Fibroblast of lung (primary cell): ENCODE measurements around the gene HES1. TPM values are rescaled to one million over a fixed set of nuclear protein-coding genes. Genes with fewer than 3 reads are reported as not detected.

ENCODE experiments used
- DNase-seq, 2 donors: peaks; one replicate each; pipeline versions ENCODE4 v3.0.0 to v3.0.0-alpha.2; 2010; ENCODE audit warnings: low read depth in 2 of 2
- H2AFZ ChIP-seq: 2 replicates; pipeline ENCODE4 v1.5.1; 2012; ENCODE audit warnings: low read length, control low read depth, inconsistent platforms
- H3K27ac ChIP-seq: 2 replicates; pipeline ENCODE4 v1.5.1; 2011; ENCODE audit warnings: low read length, control low read depth; ENCODE audit not compliant: insufficient read depth
- H3K27me3 ChIP-seq: 2 replicates; pipeline ENCODE4 v1.5.1; 2011; ENCODE audit warnings: mild to moderate bottlenecking, low read length; ENCODE audit not compliant: control insufficient read depth, insufficient read depth
- H3K36me3 ChIP-seq: 2 replicates; pipeline ENCODE4 v1.5.1; 2011; ENCODE audit warnings: low read length; ENCODE audit not compliant: control insufficient read depth, insufficient read depth
- H3K4me1 ChIP-seq: 2 replicates; pipeline ENCODE4 v1.5.1; 2011; ENCODE audit warnings: low read length; ENCODE audit not compliant: control insufficient read depth, insufficient read depth; ENCODE audit errors: extremely low read depth
- H3K4me2 ChIP-seq: 2 replicates; pipeline ENCODE4 v1.5.1; 2011; ENCODE audit warnings: low read length, control low read depth; ENCODE audit not compliant: insufficient read depth; ENCODE audit errors: extremely low read depth
- H3K4me3 ChIP-seq, 4 experiments: fragments of 200-600 bp in 1 of 4; sonication (generic) in 1 of 4; replicated peaks in 1 of 4; 2 replicates each; pipeline ENCODE4 v1.5.1; 2011 to 2016; ENCODE audit warnings: low read length in 4 of 4, low read depth in 3 of 4, mild to moderate bottlenecking in 3 of 4, control low read depth in 2 of 4, inconsistent platforms in 1 of 4, mixed read lengths in 1 of 4; ENCODE audit not compliant: insufficient read depth in 1 of 4; ENCODE audit errors: control extremely low read depth in 1 of 4
- H3K79me2 ChIP-seq: 2 replicates; pipeline ENCODE4 v1.5.1; 2012; ENCODE audit warnings: mild to moderate bottlenecking, low read length, inconsistent platforms; ENCODE audit not compliant: control insufficient read depth, insufficient read depth
- H3K9ac ChIP-seq: 2 replicates; pipeline ENCODE4 v1.5.1; 2011; ENCODE audit warnings: mild to moderate bottlenecking, low read length, control low read depth; ENCODE audit not compliant: insufficient read depth
- H3K9me3 ChIP-seq: 2 replicates; pipeline ENCODE4 v1.5.1; 2012; ENCODE audit warnings: low read depth, low read length; ENCODE audit not compliant: control insufficient read depth, insufficient read depth
- H4K20me1 ChIP-seq: 2 replicates; pipeline ENCODE4 v1.5.1; 2011; ENCODE audit warnings: low read length; ENCODE audit not compliant: control insufficient read depth, insufficient read depth; ENCODE audit errors: extremely low read depth
- EZH2 ChIP-seq: IDR thresholded peaks from 2 replicates; pipeline ENCODE4 v1.5.1; 2012; ENCODE audit warnings: low read length, control low read depth, mild to moderate bottlenecking; ENCODE audit errors: missing control alignments
- polyA plus RNA-seq, 2 donors: library from polyadenylated mRNA; depleted of rRNA in 1 of 2; stranded (reverse) in 1 of 2; unstranded in 1 of 2; fragments of >200 nt; gene quantifications; 2 replicates each; pipeline ENCODE4 v1.2.1, GENCODE V29; 2011 to 2012; ENCODE audit warnings: missing spikeins in 1 of 2
- total RNA-seq: library from RNA; depleted of rRNA; stranded (reverse); fragments of >200 nt; gene quantifications from 2 replicates; pipeline ENCODE4 v1.2.1, GENCODE V29; 2014
- TF ChIP-seq, protein P1 (sequence below), 2 donors: IDR thresholded peaks in 1 of 2; conservative IDR thresholded peaks in 1 of 2; 1 replicate in 1 of 2; 2 replicates in 1 of 2; pipeline ENCODE4 v1.5.1; 2011 to 2012; ENCODE audit warnings: low read length in 2 of 2, control low read depth in 1 of 2, inconsistent platforms in 1 of 2, low read depth in 1 of 2, mild to moderate bottlenecking in 1 of 2

HES1 gene
- total and polyA plus RNA-seq, 2 donors (not counting 1 experiment from before 2014, with no cell fraction given) = 0.17 to 1.2 TPM

DNA sequence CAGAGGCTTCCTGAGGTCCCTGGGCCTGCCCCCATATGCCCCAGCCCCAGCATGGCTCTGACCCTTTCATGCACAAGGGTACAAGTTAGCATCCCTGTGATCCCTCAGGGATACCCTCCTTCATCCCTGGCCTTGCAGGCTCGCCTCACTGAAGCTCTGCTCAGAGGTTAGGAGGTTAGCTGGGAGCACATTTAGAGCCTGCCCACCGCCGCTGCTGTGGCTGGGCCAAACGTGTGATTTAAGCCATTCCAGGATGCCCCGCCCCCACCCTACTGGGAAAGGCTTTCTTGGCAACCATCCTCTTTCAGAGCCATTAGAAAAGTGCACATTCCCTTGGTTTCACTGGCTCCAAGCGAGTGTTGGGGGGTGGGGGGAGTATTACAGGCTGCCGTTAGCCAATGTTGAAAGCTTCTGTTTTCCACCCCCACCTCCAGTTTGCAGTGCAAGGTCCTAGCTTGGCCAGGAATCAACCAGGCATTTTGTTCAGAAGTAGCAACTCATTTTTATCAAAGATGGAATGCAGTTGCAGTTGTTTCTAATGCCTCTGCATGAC, 6.3 kb upstream of the HES1 start:
- DNase-seq = peak in 1 of 2 donors; percentile 87

DNA sequence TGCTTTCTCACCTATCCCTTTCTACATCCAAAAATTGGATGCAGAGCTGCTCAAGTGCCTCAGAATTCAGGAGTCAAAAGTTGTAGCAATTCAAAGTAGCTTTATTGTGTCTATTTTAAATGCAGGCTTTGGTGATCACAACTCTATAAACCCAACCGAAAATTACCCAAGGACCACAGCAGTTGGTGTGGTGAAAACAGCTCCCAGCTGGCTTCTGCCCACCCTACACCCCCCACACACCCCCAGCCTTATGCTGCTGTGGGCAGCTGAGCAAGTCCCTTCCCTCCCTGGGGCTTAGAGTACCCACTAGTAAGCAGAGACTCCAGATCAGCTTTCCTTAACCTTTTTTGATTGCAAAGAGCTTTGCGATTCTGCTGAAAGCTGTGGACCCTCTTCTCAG, 5.8 kb upstream of the HES1 start:
- H4K20me1 ChIP-seq = no peaks in the 10 kb centered on the region
- no peak for DNase-seq
- no peak overlapping the region for H3K27ac ChIP-seq
- no peak overlapping the region for H2AFZ ChIP-seq
- no peak overlapping the region for H3K4me2 ChIP-seq
- peaks cover 1% of the 10 kb centered on the region for H3K4me1 ChIP-seq
- no peaks in the 10 kb centered on the region for H3K36me3 ChIP-seq
- no peak overlapping the region for H3K4me3 ChIP-seq
- no peaks in the 10 kb centered on the region for H3K79me2 ChIP-seq
- H3K9me3 ChIP-seq = no peaks in the 10 kb centered on the region
- TF ChIP-seq EZH2 = peak; percentile 56
- TF ChIP-seq, protein P1, sequence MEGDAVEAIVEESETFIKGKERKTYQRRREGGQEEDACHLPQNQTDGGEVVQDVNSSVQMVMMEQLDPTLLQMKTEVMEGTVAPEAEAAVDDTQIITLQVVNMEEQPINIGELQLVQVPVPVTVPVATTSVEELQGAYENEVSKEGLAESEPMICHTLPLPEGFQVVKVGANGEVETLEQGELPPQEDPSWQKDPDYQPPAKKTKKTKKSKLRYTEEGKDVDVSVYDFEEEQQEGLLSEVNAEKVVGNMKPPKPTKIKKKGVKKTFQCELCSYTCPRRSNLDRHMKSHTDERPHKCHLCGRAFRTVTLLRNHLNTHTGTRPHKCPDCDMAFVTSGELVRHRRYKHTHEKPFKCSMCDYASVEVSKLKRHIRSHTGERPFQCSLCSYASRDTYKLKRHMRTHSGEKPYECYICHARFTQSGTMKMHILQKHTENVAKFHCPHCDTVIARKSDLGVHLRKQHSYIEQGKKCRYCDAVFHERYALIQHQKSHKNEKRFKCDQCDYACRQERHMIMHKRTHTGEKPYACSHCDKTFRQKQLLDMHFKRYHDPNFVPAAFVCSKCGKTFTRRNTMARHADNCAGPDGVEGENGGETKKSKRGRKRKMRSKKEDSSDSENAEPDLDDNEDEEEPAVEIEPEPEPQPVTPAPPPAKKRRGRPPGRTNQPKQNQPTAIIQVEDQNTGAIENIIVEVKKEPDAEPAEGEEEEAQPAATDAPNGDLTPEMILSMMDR (conservative IDR thresholded peaks at IDR 0.05 in 1 of 2, IDR thresholded peaks at IDR 0.05 in 1 of 2; ENCODE audit: low read depth in 1 of 2, low read length in 2 of 2) = no peak
- peaks cover 41% of the 10 kb centered on the region for H3K27me3 ChIP-seq
- no peak overlapping the region for H3K9ac ChIP-seq

More for the DNA sequence above, 6.3 kb upstream of the HES1 start:
- Histone ChIP-seq H4K20me1 (no peaks in the 10 kb centered on the region), H3K36me3 (no peaks in the 10 kb centered on the region), H3K4me3 (no peak overlapping the region), H3K27ac (no peak overlapping the region), H2AFZ (no peak overlapping the region), H3K27me3 (peaks cover 41% of the 10 kb centered on the region), H3K9ac (no peak overlapping the region), H3K4me2 (no peak overlapping the region), H3K79me2 (no peaks in the 10 kb centered on the region), H3K4me1 (no peaks in the 10 kb centered on the region), H3K9me3 (no peaks in the 10 kb centered on the region)
- no peak for TF ChIP-seq EZH2
- TF ChIP-seq, protein P1 (conservative IDR thresholded peaks at IDR 0.05 in 1 of 2, IDR thresholded peaks at IDR 0.05 in 1 of 2; ENCODE audit: low read depth in 1 of 2, low read length in 2 of 2) = no peak

DNA sequence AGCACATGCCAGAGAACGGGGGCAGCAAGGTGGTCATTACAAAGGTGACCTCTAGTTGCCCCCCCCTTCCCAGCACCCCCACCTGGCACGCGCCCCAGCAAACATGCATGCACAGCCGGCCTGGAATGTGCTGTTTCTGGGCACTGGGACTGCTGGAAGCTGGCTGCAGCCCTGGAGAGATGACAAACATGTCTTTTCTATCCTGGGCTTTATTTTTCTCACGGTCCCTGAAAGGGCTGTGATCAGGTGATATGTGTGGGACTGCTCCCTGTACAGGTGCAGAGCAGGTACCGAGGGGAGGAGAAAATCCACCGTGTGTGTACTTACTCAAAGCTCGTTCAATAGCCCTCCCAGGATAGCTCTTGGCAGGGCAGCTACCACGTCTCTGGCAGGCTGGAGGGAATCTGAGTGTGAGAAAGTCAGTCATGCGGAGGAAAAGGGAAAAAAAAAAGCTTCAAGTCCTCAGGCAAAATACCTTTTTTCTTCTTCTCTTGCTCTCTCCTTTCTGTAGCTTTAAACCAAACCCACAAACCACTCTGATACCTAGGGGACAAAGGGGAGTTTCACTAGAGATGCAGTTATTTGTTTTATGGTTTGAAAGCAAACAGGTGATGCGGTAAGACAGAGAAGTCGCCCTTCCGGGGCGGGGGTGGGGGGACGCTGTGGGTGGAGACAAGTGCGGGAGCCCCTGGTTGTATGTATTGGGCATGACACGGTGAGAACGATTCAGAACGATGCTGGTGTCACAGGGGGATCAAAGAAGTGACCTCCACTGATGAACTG, 5.0 kb upstream of the HES1 start:
- H3K27me3 ChIP-seq = peaks cover 41% of the 10 kb centered on the region
- H3K36me3 ChIP-seq = no peaks in the 10 kb centered on the region
- TF ChIP-seq, protein P1 (conservative IDR thresholded peaks at IDR 0.05 in 1 of 2, IDR thresholded peaks at IDR 0.05 in 1 of 2; ENCODE audit: low read depth in 1 of 2, low read length in 2 of 2) = no peak
- peak; percentile 18 for TF ChIP-seq EZH2
- H3K4me1 ChIP-seq = peaks cover 4% of the 10 kb centered on the region
- no peak overlapping the region for H2AFZ ChIP-seq
- no peak overlapping the region for H3K4me2 ChIP-seq
- no peaks in the 10 kb centered on the region for H3K79me2 ChIP-seq
- H3K9ac ChIP-seq = no peak overlapping the region
- no peak overlapping the region for H3K27ac ChIP-seq
- H4K20me1 ChIP-seq = no peaks in the 10 kb centered on the region
- DNase-seq = peak in 1 of 2 donors; percentile 77
- no peak overlapping the region for H3K4me3 ChIP-seq
- H3K9me3 ChIP-seq = no peaks in the 10 kb centered on the region
